Peyer's patch (tissue), 4 donors: ENCODE measurements around the gene ADM. TPM values are rescaled to one million over a fixed set of nuclear protein-coding genes. Genes with fewer than 3 reads are reported as not detected.

Source experiments
- DNase-seq, 3 donors: peaks; one replicate each; pipeline ENCODE4 v3.0.0-alpha.2; 2017 to 2019
- H3K27ac ChIP-seq, 4 donors: fragments of 200-600 bp; sonication (generic); one replicate each; pipeline ENCODE4 v1.5.1; 2016 to 2019
- H3K27me3 ChIP-seq, 2 donors: fragments of 200-600 bp; sonication (generic); one replicate each; pipeline ENCODE4 v1.5.1; 2019
- H3K36me3 ChIP-seq, 3 donors: fragments of 200-600 bp; sonication (generic); one replicate each; pipeline ENCODE4 v1.5.1; 2016 to 2019
- H3K4me1 ChIP-seq, 4 donors: fragments of 200-600 bp; sonication (generic); one replicate each; pipeline ENCODE4 v1.5.1; 2016 to 2019
- H3K4me3 ChIP-seq, 4 donors: fragments of 200-600 bp; sonication (generic); 1 replicate in 3 of 4; 2 replicates in 1 of 4; pipeline ENCODE4 v1.5.1; 2016 to 2019; ENCODE audit warnings: mild to moderate bottlenecking in 1 of 4
- H3K9me3 ChIP-seq, 4 donors: fragments of 200-600 bp; sonication (generic); one replicate each; pipeline ENCODE4 v1.5.1; 2016 to 2019; ENCODE audit warnings: mild to moderate bottlenecking in 1 of 4
- CTCF ChIP-seq, 6 experiments: fragments of 450-650 bp in 4 of 6; fragments of 200-600 bp in 2 of 6; sonication (generic) in 1 of 6; IDR thresholded peaks; one replicate each; pipeline ENCODE4 v1.5.1; 2017 to 2019; ENCODE audit warnings: antibody characterized with exemption in 6 of 6, mild to moderate bottlenecking in 3 of 6, moderate library complexity in 1 of 6
- POLR2A ChIP-seq, 2 donors: fragments of 450-650 bp; IDR thresholded peaks; one replicate each; pipeline ENCODE4 v1.5.1; 2017; ENCODE audit warnings: antibody characterized with exemption in 2 of 2, mild to moderate bottlenecking in 2 of 2, moderate library complexity in 2 of 2
- small RNA-seq, 2 donors: library from RNA; depleted of rRNA; stranded (forward); fragments of <200 nt; gene quantifications; one replicate each; pipeline ENCODE3, GENCODE V24; 2016
- total RNA-seq, 4 donors: library from RNA; depleted of rRNA; stranded (reverse); fragments of >200 nt; gene quantifications; one replicate each; pipeline ENCODE4 v1.1.0, GENCODE V29; 2016

The ADM gene
- total RNA-seq, 4 donors from 2014 or later: 75.5 to 323 (median 106) TPM

GRCh38 chr11:10351765-10352641, 47.1 kb downstream of the ADM start:
- H3K36me3 ChIP-seq: no peaks in the 10 kb centered on the region
- TF ChIP-seq CTCF (IDR thresholded peaks at IDR 0.05) (no peak), POLR2A (IDR thresholded peaks at IDR 0.05) (no peak)
- H3K9me3 ChIP-seq: no peaks in the 10 kb centered on the region
- H3K27ac ChIP-seq: peak overlapping the region in 3 of 4 donors; percentile 42 to 75 (median 74)
- DNase-seq: peak in 1 of 3 donors; percentile 73
- no peak overlapping the region for H3K4me3 ChIP-seq
- no peaks in the 10 kb centered on the region for H3K27me3 ChIP-seq
- H3K4me1 ChIP-seq: peaks cover 0 to 5% (median 0%) of the 10 kb centered on the region in 4 donors

- no peaks in the 10 kb centered on the region for H3K9me3 ChIP-seq
- H3K36me3 ChIP-seq: no peaks in the 10 kb centered on the region
- TF ChIP-seq CTCF (IDR thresholded peaks at IDR 0.05): no peak
- no peak for TF ChIP-seq POLR2A (IDR thresholded peaks at IDR 0.05)
- H3K27me3 ChIP-seq: no peaks in the 10 kb centered on the region
- peaks cover 0 to 5% (median 0%) of the 10 kb centered on the region in 4 donors for H3K4me1 ChIP-seq
- no peak for DNase-seq
- H3K27ac ChIP-seq: peak overlapping the region in 1 of 4 donors; percentile 74
- no peak overlapping the region for H3K4me3 ChIP-seq
Observed at GRCh38 chr11:10352921-10353550, 48.2 kb downstream of the ADM start.

GRCh38 chr11:10354389-10354788, 49.5 kb downstream of the ADM start:
- Histone ChIP-seq H3K27ac (no peak overlapping the region), H3K9me3 (no peaks in the 10 kb centered on the region), H3K27me3 (no peaks in the 10 kb centered on the region), H3K36me3 (no peaks in the 10 kb centered on the region), H3K4me3 (no peak overlapping the region), H3K4me1 (peaks cover 0 to 5% (median 0%) of the 10 kb centered on the region in 4 donors)
- TF ChIP-seq CTCF (IDR thresholded peaks at IDR 0.05) (no peak), POLR2A (IDR thresholded peaks at IDR 0.05) (no peak)
- no peak for DNase-seq

GRCh38 chr11:10355257-10355661, 50.4 kb downstream of the ADM start:
- peaks cover 0 to 5% (median 0%) of the 10 kb centered on the region in 4 donors for H3K4me1 ChIP-seq
- no peak for DNase-seq
- H3K36me3 ChIP-seq: no peaks in the 10 kb centered on the region
- TF ChIP-seq POLR2A (IDR thresholded peaks at IDR 0.05) (no peak), CTCF (IDR thresholded peaks at IDR 0.05) (no peak)
- no peaks in the 10 kb centered on the region for H3K27me3 ChIP-seq
- no peak overlapping the region for H3K4me3 ChIP-seq
- H3K9me3 ChIP-seq: no peaks in the 10 kb centered on the region
- no peak overlapping the region for H3K27ac ChIP-seq

GRCh38 chr11:10356161-10356560, 51.3 kb downstream of the ADM start:
- no peaks in the 10 kb centered on the region for H3K9me3 ChIP-seq
- DNase-seq: no peak
- TF ChIP-seq POLR2A (IDR thresholded peaks at IDR 0.05) (no peak), CTCF (IDR thresholded peaks at IDR 0.05) (no peak)
- no peak overlapping the region for H3K27ac ChIP-seq
- no peaks in the 10 kb centered on the region for H3K36me3 ChIP-seq
- H3K27me3 ChIP-seq: no peaks in the 10 kb centered on the region
- peaks cover 0 to 4% (median 0%) of the 10 kb centered on the region in 4 donors for H3K4me1 ChIP-seq
- no peak overlapping the region for H3K4me3 ChIP-seq

Small RNA genes within 50 kb of the gene (small RNA-seq; reads per million reads assigned to genes)
- gene AC080023.2: 0 reads per million in 2 donors

Other genes with a start within 250 kb of the ADM start
- gene SBF2, start 10.9 kb upstream of the ADM start, total RNA-seq: 10 to 100 TPM; 52.7 to 70.1 (median 56.7) TPM
- gene AMPD3, start 150.2 kb downstream of the ADM start, total RNA-seq: 10 to 100 TPM; 12.4 to 28.9 (median 17.6) TPM
- gene RNF141, start 236.1 kb downstream of the ADM start, total RNA-seq: 10 to 100 TPM; 28.1 to 35.1 (median 33.5) TPM